HEK293T (cell line): Measurements from ENCODE around the gene DNAJC3.
A peak's percentile ranks its signal among the peaks of the same experiment; 100 is the strongest.

Source experiments
- CTCF ChIA-PET: fragments of 350-600 bp; formaldehyde crosslinking; extraction: SDS; loops from one replicate; lab custom pipeline; 2021; ENCODE audit warnings: antibody characterized with exemption, inconsistent platforms; lab: Yijun Ruan, JAX
- POLR2A ChIA-PET: fragments of 350-600 bp; formaldehyde crosslinking; extraction: SDS; loops from one replicate; lab custom pipeline; 2020; ENCODE audit warnings: antibody characterized with exemption, inconsistent platforms; lab: Yijun Ruan, JAX
- DNase-seq: peaks from one replicate; pipeline ENCODE4 v3.0.0; 2012; ENCODE audit warnings: mixed read lengths; ENCODE audit errors: extremely low spot score
- ARNT ChIP-seq: fragments of 450-650 bp; IDR thresholded peaks from 2 replicates; pipeline ENCODE4 v1.6.1; 2017; ENCODE audit warnings: mild to moderate bottlenecking
- BHLHE40 ChIP-seq: fragments of 450-650 bp; IDR thresholded peaks from 2 replicates; pipeline ENCODE4 v1.6.1; 2016; ENCODE audit warnings: mild to moderate bottlenecking, moderate library complexity, borderline replicate concordance
- CTBP1 ChIP-seq: fragments of 450-650 bp; IDR thresholded peaks from 2 replicates; pipeline ENCODE4 v1.6.1; 2016; ENCODE audit warnings: borderline replicate concordance
- ELF4 ChIP-seq: fragments of 450-650 bp; IDR thresholded peaks from 2 replicates; pipeline ENCODE4 v1.6.1; 2017; ENCODE audit warnings: antibody characterized with exemption
- FOXA1 ChIP-seq: fragments of 450-650 bp; IDR thresholded peaks from 2 replicates; pipeline ENCODE4 v1.6.1; 2016; ENCODE audit warnings: mild to moderate bottlenecking
- FOXK2 ChIP-seq: fragments of 450-650 bp; IDR thresholded peaks from 2 replicates; pipeline ENCODE4 v1.6.1; 2016; ENCODE audit warnings: mild to moderate bottlenecking
- FOXM1 ChIP-seq: fragments of 450-650 bp; IDR thresholded peaks from 2 replicates; pipeline ENCODE4 v1.6.1; 2017; ENCODE audit warnings: mild to moderate bottlenecking, borderline replicate concordance
- HDGF ChIP-seq: fragments of 450-650 bp; IDR thresholded peaks from 2 replicates; pipeline ENCODE4 v1.6.1; 2017; ENCODE audit warnings: antibody characterized with exemption, borderline replicate concordance
- L3MBTL2 ChIP-seq: fragments of 450-650 bp; conservative IDR thresholded peaks from 2 replicates; pipeline ENCODE4 v1.6.1; 2016; ENCODE audit warnings: mild to moderate bottlenecking
- LEF1 ChIP-seq: fragments of 450-650 bp; IDR thresholded peaks from 2 replicates; pipeline ENCODE4 v1.6.1; 2017; ENCODE audit warnings: mild to moderate bottlenecking, borderline replicate concordance
- NFRKB ChIP-seq: fragments of 450-650 bp; IDR thresholded peaks from 2 replicates; pipeline ENCODE4 v1.6.1; 2016; ENCODE audit warnings: mild to moderate bottlenecking, moderate library complexity
- SP1 ChIP-seq: fragments of 450-650 bp; IDR thresholded peaks from 2 replicates; pipeline ENCODE4 v1.6.1; 2017
- SUZ12 ChIP-seq: fragments of 450-650 bp; IDR thresholded peaks from 2 replicates; pipeline ENCODE4 v1.6.1; 2016; ENCODE audit warnings: mild to moderate bottlenecking
- TARDBP ChIP-seq: fragments of 450-650 bp; IDR thresholded peaks from 2 replicates; pipeline ENCODE4 v1.6.1; 2016
- ZNF384 ChIP-seq: fragments of 450-650 bp; IDR thresholded peaks from 2 replicates; pipeline ENCODE4 v1.6.1; 2016
- TF ChIP-seq, protein P1 (sequence below): fragments of 450-650 bp; IDR thresholded peaks from 2 replicates; pipeline ENCODE4 v1.6.1; 2016

The DNAJC3 gene

DNA sequence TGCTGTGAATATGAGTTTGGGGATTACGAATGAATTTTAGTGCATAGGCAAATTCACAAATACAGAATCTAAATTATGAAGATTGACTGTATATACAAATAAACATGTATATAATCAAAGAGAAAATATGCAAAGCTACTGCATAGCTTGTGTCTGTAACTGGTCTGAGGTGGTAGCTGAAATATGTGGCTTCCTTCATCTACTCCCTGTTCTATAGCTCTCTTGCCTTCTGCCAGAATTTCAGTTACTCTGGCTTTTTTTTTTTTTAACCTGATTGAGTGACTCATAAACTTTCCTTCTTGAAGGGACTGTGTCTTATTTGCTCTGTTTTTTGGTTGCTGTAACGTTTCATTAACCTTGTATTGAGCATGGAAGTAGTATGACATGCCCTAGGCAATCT lies 26.6 kb downstream of the DNAJC3 start:
- ChIA-PET CTCF (interaction anchor here (0.5 kb wide), 1 partner anchor 683 kb away, joined by 3 read pairs; no protein-coding TSS in a partner anchor), POLR2A (no interaction called here)
- no peak for DNase-seq
- TF ChIP-seq ELF4 (no peak), SUZ12 (no peak), FOXM1 (no peak), FOXA1 (no peak), NFRKB (no peak), FOXK2 (no peak), ARNT (no peak), LEF1 (no peak), HDGF (no peak), CTBP1 (no peak), TARDBP (no peak), L3MBTL2 (no peak)
- TF ChIP-seq, protein P1, sequence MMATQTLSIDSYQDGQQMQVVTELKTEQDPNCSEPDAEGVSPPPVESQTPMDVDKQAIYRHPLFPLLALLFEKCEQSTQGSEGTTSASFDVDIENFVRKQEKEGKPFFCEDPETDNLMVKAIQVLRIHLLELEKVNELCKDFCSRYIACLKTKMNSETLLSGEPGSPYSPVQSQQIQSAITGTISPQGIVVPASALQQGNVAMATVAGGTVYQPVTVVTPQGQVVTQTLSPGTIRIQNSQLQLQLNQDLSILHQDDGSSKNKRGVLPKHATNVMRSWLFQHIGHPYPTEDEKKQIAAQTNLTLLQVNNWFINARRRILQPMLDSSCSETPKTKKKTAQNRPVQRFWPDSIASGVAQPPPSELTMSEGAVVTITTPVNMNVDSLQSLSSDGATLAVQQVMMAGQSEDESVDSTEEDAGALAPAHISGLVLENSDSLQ: no peak

DNA sequence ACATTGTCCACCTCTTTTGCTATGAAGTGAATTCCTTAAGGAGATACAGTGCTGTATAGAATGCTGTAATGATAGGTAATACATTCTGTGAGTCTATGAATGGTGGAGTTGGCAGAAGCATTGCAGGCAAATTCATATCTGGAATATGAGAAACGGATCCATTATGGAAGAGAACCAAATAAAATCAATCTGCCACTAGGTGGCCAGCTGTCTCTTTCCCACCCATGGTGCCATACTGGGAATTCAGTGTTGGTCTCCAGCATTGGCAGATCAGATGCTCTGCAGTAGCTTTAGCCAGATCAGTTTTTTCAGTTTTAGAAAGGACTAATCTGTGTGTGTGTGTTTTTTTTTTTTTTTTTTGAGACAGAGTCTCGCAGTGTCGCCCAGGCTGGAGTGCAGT lies 27.6 kb downstream of the DNAJC3 start:
- DNase-seq: peak; percentile 32
- TF ChIP-seq FOXA1 (no peak), LEF1 (no peak), FOXM1 (no peak), L3MBTL2 (no peak), ZNF384 (no peak), SP1 (no peak), TARDBP (no peak)
- TF ChIP-seq, protein P1: no peak
- ChIA-PET CTCF (interaction anchor here (0.6 to 0.7 kb wide), 2 partner anchors 85 to 129 kb away, joined by 3 read pairs; no protein-coding TSS in a partner anchor), POLR2A (no interaction called here)

DNA sequence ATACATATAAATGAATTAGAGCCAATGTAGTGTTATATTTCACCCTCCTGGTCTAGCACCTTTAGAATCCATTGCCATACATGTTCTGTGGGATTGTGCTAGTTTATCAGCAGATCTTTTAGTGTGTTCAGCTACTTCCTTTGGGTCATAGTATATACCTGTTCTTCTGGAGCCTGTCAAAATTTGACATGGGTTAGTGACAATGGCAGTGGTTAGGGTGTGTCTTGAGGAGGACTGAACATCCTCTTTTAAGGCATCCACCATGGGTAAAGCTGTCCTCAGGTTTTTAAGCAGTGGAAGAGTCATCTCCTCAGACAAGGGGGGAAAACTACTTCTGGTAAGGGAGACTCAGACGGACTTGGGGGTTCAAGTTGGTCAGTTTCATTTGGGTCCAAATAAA lies 29.4 kb downstream of the DNAJC3 start:
- no peak for DNase-seq
- ChIA-PET CTCF (no interaction called here), POLR2A (no interaction called here)
- TF ChIP-seq HDGF: no peak
- TF ChIP-seq L3MBTL2: no peak
- TF ChIP-seq ZNF384: no peak
- no peak for TF ChIP-seq FOXA1
- TF ChIP-seq SP1: no peak

DNA sequence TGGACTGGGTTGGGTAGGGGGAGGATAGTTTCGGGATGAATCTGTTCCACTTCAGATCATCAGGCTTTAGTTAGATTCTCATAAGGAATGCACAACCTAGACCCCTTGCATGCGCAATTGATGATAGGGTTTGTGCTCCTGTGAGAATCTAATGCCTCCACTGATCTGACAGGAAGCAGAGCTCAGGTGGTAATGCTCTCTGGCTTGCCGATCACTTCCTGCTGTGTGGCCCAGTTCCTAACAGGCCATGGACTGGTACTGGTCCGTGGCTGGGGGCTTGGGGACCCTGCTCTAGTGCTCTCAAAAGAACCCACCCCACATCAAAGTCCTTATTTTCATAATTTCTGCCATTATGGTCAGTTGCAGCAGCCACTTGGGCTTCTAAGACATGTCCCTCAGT lies 30.1 kb downstream of the DNAJC3 start:
- POLR2A ChIA-PET: no interaction called here
- CTCF ChIA-PET: no interaction called here
- no peak for TF ChIP-seq ZNF384
- TF ChIP-seq NFRKB: no peak
- no peak for TF ChIP-seq SUZ12
- TF ChIP-seq TARDBP: no peak
- TF ChIP-seq SP1: no peak
- no peak for TF ChIP-seq HDGF
- no peak for TF ChIP-seq ELF4
- no peak for TF ChIP-seq LEF1
- TF ChIP-seq L3MBTL2: no peak
- no peak for TF ChIP-seq CTBP1
- no peak for TF ChIP-seq BHLHE40
- no peak for TF ChIP-seq ARNT
- no peak for TF ChIP-seq FOXK2
- TF ChIP-seq FOXA1: no peak
- TF ChIP-seq, protein P1: no peak
- TF ChIP-seq FOXM1: no peak
- DNase-seq: no peak

DNA sequence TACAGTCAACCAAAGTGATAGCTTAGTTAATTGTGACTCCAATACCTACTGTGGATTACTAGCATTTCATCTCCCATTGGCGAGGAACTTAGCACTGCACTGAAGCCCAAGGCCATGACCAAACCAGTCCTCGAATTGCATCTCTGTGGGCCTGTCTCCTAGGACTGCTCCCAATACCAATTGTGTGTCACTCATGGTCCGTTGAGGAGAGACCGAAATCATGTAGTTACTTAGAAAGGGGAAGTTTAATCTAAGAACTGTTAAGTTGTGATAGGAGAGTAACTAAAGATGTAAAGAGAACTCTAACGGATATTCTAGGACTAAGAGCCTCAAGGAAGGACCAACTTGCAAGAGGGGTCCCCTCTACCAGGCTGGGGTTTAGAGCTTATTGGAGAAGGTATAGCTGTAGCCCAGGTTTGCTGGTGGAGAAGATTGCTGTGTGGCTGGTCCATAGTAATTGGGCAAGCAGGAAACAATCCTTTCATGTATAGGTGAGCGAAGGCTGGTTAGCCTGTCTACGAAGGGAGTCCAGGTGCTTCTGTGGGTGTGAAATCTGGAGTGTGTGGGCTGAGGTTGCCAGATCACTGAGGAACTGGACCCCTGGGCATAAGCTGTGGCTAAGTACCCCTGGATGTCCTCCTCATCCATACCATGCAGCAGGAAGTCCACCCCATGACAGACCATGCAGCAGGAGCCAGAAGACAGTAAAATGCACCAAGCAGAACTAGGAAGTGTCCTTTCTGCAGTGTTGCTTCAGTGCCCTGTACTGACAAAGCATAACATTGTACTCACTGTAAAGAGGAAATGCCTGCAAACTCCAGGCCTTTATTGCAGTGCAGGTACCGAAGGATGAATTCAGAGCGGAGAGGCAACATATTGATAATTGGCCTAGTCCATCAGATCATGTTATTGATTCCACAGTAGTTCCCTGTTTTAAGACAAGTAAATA lies 30.8 kb downstream of the DNAJC3 start:
- POLR2A ChIA-PET: no interaction called here
- DNase-seq: no peak
- CTCF ChIA-PET: no interaction called here

More for the DNA sequence above, 30.8 kb downstream of the DNAJC3 start:
- no peak for TF ChIP-seq FOXA1
- no peak for TF ChIP-seq L3MBTL2
- no peak for TF ChIP-seq LEF1
- no peak for TF ChIP-seq ARNT
- TF ChIP-seq, protein P1: no peak
- no peak for TF ChIP-seq SUZ12
- TF ChIP-seq FOXM1: no peak
- no peak for TF ChIP-seq NFRKB
- TF ChIP-seq ZNF384: no peak
- no peak for TF ChIP-seq TARDBP
- TF ChIP-seq CTBP1: no peak
